Non-pigmented ciliary epithelial cell (primary cell): Measurements from ENCODE around the gene TIMM10.

Experiments
- DNase-seq: peaks from one replicate; pipeline ENCODE4 v3.0.0-alpha.2; 2010; ENCODE audit warnings: low read depth

The TIMM10 gene, protein sequence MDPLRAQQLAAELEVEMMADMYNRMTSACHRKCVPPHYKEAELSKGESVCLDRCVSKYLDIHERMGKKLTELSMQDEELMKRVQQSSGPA

DNA sequence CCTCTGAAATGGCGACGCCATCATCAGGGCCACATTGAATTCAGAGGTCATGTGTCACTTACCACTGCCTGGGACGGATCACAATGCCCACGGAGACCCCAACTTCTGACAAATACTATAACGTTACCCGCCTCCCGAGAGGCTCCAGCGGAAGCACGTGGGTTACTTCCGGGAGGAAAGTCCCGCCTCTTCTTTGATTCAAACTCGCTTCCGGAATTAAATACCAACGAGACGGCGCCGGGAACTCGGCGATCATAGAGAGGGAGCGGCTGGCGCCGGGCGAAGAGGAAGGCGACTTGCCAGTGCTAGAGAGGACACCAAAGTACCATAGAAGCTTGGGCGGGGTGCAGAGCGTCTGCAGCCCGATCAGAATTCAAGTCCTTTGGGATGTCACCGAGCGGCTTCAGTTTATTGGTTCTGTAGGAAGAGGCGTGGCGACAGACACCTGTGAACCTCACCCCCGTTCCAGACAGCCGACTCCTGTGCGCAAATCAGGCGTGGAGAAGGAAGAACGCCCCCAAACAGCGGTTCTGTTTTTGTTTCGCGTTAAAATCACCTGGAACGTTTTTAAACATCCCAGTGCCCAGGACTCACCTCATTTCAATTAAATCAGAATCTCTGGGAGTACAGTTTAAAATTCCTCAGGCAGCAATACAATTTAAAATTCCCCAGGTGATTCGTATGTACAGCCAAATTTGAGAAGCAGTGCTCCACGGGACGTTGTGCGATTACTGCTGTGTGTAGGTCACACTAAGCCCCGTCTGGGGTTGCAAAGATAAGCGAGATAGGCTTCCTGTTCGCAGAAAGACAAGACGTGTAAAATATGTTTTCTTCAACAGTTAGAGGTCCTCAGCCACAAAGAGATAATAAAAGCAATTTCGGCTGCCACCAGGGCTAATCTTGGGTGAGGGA lies at the start of gene TIMM10:
Gene TIMM10, minus strand, starts transcription at position 159 of the 912 bp plus-strand sequence. CDS start 565 bp downstream, outside the sequence.
- peak; percentile 83 for DNase-seq

DNA sequence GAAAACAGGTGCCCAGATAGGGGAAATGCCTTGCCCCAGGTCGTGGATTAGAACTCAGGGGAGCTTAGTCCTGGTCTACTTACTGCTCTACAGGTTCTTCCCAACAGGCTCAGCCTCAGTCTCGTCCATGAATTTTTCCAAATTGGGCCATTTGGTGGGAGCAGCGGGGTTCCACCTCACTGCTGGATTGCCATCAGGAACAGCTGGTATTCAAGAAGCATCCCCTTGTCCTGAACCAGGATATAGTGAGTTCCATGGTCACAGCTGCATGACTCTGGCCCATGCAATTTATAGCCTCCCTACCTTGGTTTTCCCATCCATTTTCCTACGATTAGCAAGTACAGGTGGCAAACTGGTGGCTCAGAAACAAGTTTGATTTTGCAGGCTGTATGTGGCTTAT lies 43.5 kb upstream of the TIMM10 start:
- no peak for DNase-seq

DNA sequence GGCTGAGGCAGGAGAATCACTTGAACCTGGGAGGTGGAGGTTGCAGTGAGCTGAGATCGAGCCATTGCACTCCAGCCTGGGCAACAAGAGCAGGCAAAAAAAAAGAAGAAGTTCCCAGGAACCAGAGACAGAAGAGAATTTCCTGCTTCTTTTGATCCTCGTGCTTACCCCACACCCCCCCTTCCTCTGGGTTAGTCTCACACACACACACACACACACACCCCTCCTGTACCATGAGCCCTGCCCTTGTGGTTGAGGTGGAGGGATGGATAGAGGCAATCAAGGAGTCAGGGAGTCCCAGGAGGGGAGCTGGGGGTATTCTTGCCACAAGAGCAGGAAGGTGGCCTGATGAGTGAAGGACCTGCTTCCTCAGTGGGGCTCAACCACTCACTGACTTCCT lies 41.1 kb upstream of the TIMM10 start:
- DNase-seq: no peak

DNA sequence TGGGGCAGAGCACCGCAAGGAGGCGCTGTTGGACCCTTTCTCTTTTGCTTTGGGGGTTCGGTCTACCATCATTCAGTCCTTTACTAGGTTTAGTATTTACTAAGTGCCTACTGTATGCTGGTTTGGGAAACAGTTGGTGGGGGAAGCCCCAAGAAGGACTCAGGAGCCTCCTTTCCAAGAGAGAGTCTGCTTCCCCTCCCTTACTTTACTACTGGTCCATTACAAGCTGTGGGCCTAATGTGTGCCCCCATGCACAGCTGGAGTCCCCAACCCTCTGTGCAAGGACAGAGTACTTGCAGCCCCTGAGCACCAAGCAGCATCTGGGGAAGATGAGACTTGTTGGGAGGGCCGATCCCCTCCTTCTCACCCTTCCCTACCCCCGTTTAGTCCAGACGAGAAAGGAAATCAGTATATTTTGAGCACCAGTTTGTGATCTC lies 37.8 kb upstream of the TIMM10 start:
- DNase-seq: peak; percentile 22

DNA sequence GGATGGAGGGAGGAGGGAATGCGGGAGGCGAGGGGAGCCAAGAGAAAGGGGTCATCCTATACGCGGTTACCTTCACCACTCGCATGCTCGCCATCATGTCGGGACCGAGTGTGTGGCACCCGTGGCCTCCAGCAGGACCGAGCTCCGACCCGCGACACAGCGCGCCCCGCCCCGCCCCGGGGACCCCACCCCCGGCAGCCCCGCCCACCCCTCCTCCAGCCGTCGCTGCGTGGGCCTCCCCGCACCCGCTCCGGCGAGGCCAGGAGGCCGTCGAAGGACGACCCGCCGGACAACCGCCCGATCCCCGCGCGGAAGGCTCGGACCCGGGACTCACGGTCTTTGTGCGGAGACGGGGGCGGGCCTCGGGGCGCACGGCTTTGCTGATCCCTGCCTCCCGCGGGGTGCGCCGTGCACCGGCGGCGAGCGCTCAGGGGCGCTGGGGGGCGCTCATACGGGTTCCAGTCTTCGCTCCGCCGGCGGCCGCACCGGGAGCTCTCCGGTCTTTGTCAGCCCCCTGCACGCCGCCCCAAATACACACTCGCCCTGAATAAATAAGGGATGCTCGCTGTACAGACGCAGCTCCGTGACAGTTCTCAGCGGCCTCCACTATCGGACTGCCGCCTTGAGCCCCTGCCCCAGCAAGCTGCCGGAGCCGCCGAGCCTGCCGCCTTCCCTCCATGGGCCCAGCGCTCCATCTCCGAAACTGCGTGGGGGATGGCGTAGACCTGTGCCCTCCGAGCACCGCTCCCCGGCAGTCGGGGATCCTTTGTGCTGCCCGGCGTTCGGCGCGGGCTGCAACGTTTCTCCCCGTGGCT lies 37.2 kb upstream of the TIMM10 start, which contains the start of gene UBE2L6:
Gene UBE2L6, minus strand, starts transcription at position 158 of the 815 bp plus-strand sequence. Its CDS starts 61 bp downstream, at position 97.
- no peak for DNase-seq

DNA sequence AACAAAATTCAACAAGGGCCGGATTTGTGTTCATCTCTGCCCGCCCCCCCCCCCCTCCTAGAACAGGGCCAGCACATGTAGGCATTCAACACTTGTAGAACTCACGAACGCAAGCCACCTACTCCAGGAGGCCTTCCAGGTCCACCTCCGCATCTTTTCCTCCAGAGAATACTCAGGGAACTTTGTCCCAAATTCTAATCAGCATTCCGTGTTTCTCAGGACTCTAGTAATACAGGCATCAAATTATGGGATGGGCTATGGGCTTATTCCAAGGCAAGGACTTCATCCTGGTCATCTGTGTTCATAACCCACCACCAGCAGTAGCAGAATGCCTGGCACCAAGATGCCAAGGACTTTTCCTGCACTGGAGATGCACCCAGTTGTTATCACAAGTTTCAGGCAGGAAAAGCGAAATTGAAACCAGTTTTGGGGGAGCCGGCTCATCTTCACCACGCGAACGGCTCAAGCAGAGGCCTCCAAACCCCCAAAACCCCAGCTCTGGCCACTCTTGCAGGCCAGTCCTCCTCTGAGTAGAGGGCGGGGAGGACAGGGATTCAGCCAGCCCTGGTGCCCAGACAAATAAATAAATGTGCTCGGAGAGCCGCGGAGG lies 36.5 kb upstream of the TIMM10 start:
- DNase-seq: no peak

DNA sequence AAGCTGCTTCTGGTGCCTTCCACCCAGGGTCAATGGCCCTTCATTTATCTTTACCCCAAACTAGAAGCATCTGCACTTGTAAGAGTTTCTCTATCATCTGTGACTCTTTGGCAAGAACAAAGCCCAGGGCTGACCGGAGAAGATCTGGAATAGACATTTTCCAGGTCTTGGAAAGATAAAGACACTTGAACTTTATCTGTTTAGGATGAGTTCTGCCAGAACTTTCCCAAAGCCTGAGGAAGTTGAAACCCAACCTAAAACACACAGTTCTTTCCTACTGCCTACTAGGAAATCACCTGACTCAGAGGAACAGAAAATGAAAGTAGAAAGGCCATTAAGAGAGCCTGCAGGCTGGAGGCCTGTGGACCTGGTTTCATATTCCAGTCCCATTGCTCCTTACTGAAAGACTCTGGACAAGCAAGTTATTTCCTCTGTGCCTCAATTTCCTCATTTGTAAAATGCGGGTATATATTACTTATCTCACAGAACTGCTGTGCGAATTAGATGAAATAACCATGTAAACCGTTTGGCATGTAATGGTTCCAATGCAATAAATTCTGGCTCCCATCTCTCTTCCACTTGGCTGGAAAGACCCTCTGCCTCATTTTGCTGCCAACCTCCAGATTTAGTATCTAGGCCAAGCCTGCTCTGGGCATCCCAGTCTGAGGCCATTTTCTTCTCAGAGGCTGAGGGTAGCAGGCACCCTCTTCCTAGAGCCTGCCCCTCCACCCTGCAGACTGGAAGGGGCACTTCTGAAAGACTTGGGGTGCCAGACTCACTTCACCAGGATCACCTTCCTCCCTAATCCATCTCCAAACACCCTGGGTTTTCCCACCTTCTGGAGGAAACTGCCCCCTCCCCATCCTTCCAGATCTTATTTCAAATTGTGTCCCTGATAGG lies 35.7 kb upstream of the TIMM10 start:
- peak; percentile 22 for DNase-seq

DNA sequence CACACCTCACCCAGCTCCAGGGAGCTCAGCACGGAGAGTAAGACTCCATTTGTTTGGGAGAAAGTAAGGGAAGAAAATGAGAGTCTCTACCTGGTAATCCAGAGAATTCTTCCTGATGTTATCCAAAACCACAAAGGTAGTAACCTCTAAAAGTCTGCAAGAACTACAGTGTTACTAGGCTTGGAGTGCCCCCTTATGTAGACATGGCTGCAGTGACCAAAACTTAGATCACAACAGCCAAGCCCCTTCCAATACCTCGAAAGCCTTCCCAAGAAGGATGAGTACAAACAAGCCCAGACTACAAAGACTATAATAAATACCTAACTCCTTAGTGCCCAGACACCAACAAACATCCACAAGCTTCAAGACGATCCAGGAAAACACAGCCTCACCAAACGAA lies 32.0 kb upstream of the TIMM10 start:
- no peak for DNase-seq

DNA sequence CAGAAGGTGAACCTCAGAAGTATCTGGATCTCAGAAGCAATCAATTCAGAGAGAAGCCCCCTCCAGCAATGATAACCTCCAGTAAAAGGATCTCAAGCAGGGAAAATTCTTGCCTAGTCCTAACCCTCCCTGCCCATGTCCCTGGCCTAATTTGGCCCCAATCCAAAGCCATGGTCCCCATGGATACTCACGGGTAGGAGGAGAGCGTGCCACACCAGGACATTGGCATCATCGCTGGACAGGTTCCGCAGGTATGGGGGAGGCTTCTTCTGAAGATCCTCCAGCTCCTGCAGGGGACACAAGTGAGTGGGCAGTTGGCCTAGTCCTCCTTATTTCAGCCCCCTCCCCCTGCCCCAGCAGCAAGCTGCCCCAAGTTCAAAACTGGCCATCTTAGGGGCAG lies 29.6 kb upstream of the TIMM10 start:
- DNase-seq: no peak

DNA sequence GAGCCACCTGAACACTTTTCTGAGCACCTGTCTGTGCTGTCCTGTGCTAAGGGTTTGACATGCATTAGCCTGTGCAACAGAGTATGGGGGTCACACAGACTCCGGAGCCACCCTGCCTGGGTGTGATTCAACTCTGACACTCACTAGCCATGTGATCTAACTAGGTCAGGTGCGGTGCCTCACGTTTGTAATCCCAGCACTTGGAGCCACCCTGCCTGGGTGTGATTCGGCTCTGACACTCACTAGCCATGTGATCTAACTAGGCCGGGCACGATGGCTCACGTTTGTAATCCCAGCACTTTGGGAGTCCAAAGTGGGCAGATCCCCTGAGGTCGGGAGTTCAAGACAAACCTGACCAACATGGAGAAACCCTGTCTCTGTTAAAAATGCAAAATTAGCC lies 25.5 kb upstream of the TIMM10 start:
- DNase-seq: no peak

DNA sequence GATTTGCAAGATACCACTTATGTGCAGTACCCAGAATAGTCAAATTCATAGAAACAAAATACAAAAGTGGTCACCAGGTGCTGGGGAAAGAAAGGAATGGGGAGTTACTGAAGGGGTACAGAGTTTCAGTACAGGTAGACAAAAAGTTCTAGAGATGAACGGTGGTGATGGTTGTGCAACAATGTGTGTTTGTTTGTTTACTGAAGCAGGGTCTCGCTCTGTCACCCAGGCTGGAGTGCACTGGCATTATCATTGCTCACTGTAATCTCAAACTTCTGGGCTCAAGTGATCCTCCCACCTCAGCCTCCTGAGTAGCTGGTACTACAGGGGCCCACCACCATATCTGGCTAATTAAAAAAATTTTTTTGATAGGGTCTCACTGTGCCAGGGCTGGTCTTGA lies 24.8 kb upstream of the TIMM10 start:
- no peak for DNase-seq

DNA sequence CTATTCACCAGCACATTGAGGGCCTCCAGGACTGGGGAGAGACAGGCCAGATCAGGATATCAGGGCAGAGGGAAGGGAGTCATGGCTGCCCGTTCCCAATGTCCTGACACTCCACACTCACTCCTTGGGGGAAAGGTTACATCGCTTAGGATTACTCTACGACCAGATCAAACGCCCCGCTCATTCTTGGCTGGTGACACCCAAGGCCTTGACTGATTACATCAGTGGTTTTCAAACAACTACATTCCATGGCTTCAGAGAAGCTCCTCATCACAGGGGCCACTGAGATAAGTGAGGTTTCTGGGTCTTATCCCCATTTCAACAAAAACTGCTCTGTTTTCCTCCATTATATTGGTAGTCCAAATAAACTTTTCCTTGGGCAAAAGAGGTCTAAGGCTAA lies 21.9 kb upstream of the TIMM10 start:
- no peak for DNase-seq

DNA sequence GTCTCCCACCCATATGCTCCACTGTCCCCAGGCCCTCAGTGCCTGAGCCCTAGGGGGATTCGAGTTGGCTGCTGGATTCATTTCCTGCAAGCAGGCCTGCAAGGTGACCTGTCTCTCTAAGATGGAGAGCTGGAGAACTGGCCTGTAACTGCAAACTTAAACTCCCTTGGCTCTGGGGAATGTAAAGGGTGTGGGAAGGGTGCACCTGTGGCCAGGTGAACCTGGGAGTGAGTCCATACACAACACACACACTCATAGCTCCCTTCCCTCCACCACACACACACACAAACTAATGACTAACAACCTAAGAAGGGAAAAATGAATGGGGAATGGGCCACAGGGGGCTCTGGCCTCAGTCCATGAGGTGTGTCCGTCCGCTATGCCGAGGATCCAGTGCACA lies 21.4 kb upstream of the TIMM10 start:
- no peak for DNase-seq

DNA sequence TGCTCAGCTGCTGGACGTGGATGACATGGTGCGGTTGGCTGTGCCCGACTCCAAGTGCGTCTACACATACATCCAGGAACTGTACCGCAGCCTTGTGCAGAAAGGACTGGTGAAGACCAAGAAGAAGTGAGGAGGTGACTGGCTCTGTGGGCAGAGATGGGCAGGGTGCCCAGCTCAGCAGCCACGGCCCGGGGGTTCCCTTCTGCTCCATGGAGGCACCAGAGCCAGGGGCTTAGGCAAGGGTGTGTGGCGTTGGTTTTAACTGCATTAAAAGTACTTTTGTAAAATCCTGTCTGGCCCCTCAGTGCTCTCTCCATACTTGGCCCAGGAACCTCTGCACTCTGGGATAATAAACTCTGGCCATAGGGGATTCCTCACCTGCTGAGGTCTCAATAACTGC lies 19.4 kb upstream of the TIMM10 start:
- DNase-seq: no peak

DNA sequence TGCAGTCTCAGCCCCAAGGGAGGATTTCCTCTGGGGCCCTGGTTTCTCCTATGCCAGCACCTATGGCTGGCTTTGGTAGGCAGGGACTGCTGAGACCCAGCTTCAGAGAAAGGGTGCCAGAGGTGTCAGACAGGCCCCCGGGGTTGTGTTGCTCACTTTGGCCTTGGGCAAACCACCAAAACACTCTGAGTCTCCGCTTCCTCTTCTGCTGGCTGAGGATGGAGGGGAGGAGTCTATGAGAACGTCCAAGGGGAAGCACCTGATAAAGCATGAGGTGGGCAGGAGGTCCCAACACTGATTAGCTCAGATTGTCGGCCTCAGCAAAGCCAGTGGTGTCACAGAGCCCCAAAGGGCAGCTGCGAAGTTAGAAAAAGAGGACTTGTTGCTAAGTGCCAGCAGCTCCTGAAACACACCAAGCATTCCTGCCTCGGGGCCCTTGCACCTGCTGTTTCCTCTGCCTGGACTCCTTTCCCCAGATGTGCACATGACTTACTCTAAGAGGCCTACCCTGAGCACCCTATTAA lies 17.4 kb upstream of the TIMM10 start:
- DNase-seq: no peak

DNA sequence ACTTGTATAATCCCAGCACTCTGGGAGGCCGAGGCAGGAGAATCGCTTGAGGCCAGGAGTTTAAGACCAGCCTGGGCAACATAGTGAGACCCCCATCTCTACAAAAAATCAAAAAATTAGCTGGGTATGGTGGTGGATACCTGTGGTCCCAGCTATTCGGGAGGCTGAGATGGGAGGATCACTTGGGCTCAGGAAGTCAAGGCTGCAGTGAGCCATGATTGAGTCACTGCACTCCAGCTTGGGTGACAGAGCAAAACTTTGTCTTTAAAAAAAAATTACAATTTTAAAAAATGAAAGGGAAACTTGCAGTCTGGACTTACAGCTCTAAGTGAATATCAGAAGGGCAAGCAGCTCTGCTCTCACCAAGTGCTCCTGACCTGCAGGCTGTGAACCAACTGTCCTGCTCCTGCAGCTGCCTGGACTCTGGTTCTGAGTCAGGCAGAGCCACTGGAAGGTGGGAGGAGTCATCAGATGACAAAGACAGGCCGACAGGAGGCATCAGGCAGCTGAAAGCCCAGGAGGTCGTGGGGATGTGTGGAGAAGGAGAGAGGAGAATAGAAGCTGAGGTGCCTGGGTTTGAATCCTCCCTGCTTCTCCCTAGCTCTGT lies 16.4 kb upstream of the TIMM10 start:
- DNase-seq: no peak

DNA sequence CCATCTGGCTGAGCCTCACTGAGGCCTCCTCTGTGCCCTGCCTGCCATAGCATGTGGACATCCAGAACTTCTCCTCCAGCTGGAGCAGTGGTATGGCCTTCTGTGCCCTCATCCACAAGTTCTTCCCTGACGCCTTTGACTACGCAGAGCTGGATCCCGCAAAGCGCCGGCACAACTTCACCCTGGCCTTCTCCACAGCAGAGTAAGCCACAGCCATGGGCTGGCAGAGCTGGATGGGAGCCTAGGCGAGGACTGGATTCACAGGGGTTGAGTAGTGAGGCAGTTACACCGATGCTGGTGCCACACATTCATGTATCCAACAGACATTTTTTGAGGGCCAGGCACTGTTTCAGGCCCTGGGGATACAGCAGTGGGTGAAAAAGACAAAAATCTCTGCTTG lies 15.9 kb upstream of the TIMM10 start:
- no peak for DNase-seq

DNA sequence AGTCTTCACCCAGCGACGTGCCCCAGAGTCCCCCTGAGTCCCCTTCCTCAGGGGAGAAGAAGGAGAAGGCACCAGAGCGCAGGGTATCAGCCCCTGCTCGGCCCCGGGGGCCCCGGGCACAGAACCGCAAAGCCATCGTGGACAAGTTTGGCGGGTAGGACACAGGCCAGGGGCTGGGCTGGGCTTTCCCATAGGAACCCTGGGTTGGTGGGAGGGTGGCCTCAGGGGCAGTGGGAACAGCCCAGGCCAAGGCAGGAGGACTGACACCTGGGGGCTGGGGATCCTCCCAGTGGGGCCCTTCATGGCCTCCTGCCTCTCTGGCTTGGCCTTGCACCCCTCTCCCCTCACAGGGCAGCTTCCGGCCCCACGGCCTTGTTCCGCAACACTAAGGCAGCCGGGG lies 15.3 kb upstream of the TIMM10 start:
- no peak for DNase-seq

DNA sequence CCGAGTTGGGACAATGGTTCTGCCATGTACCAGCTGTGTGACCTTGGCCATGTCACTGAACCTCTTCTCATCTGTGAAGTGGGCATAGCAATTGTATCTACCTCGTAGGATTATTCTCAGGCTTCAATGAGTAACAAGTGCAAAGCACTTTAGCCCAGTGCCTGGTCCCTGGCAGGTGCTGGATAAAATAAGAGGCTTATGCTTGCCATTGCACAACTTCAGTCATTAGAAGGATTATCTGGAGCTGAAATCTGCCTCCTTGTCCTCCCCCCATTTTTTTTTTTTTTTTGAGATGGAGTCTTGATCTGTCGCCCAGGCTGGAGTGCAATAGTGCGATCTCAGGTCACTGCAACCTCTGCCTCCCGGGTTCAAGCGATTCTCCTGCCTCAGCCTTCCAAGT lies 14.0 kb upstream of the TIMM10 start:
- no peak for DNase-seq

DNA sequence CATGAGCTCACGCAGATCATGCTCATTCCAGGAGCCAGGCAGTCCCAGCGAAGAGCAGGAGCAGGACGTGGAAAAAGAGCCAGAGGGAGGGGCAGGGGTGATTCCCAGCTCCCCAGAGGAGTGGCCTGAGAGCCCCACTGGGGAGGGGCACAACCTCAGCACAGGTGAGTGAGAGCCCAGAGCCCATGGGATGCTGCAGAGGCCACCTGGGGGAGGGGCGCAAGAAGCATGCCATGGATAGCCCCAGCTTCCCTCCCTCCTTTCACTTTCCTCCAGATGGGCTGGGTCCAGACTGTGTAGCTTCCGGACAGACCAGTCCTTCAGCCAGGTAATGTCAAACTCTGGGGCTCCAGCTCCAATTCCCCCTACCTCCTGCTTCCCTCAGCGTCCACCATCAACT lies 13.0 kb upstream of the TIMM10 start:
- DNase-seq: no peak

DNA sequence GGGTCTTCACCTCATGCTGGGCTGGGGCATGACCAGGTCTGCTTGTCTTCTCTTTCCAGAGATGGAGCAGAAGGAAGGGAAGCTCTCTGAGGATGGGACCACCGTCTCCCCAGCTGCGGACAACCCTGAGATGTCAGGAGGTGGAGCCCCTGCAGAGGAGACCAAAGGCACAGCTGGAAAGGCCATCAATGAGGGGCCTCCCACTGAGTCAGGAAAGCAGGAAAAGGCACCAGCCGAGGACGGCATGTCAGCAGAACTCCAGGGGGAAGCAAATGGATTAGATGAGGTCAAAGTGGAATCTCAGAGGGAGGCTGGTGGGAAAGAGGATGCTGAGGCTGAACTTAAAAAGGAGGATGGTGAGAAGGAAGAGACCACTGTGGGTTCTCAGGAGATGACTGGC lies 12.0 kb upstream of the TIMM10 start:
- no peak for DNase-seq
